ENCODE results near the gene TMEM175. TPM values are rescaled to one million over a fixed set of nuclear protein-coding genes. Genes with fewer than 3 reads are reported as not detected.

The TMEM175 gene
- total RNA-seq, 2 experiments from 2014 or later: 51.3 to 57.7 TPM

GRCh38 chr4:949656-950055, 17.4 kb downstream of the TMEM175 start:
- H3K36me3 Mint-ChIP-seq (ENCODE audit: low read depth): peaks cover 21% of the 10 kb centered on the region
- H3K4me1 Mint-ChIP-seq (ENCODE audit: low read depth): no peaks in the 10 kb centered on the region
- peaks cover 5% of the 10 kb centered on the region for H3K4me1 ChIP-seq (ENCODE audit: insufficient read depth, low read length)
- no peak for TF ChIP-seq CTCF (IDR thresholded peaks at IDR 0.05)
- no peaks in the 10 kb centered on the region for H3K9me3 ChIP-seq (ENCODE audit: control insufficient read depth in 1 of 2, insufficient read depth in 1 of 2, low read length in 2 of 2)
- no peaks in the 10 kb centered on the region for H3K27me3 ChIP-seq (ENCODE audit: control insufficient read depth in 1 of 2, insufficient read depth in 2 of 2, low read length in 2 of 2)
- H3K27ac ChIP-seq (ENCODE audit: low read depth in 1 of 2, low read length in 2 of 2): no peak overlapping the region
- no peaks in the 10 kb centered on the region for H3K27me3 Mint-ChIP-seq
- H3K4me3 Mint-ChIP-seq: no peak overlapping the region
- ATAC-seq (ENCODE audit: poor library complexity) (no peak), DNase-seq (no peak)
- intact Hi-C loops (cut with DNase I, micrococcal nuclease): no loop called here
- no peak overlapping the region for H3K27ac Mint-ChIP-seq
- ChIA-PET POLR2A (no interaction called here), CTCF (no interaction called here)
- peaks cover 5% of the 10 kb centered on the region for H3K36me3 ChIP-seq (ENCODE audit: insufficient read depth, low read length)
- no peak overlapping the region for H3K4me3 ChIP-seq (ENCODE audit: low read length)
- H3K9me3 Mint-ChIP-seq: no peaks in the 10 kb centered on the region

DNA sequence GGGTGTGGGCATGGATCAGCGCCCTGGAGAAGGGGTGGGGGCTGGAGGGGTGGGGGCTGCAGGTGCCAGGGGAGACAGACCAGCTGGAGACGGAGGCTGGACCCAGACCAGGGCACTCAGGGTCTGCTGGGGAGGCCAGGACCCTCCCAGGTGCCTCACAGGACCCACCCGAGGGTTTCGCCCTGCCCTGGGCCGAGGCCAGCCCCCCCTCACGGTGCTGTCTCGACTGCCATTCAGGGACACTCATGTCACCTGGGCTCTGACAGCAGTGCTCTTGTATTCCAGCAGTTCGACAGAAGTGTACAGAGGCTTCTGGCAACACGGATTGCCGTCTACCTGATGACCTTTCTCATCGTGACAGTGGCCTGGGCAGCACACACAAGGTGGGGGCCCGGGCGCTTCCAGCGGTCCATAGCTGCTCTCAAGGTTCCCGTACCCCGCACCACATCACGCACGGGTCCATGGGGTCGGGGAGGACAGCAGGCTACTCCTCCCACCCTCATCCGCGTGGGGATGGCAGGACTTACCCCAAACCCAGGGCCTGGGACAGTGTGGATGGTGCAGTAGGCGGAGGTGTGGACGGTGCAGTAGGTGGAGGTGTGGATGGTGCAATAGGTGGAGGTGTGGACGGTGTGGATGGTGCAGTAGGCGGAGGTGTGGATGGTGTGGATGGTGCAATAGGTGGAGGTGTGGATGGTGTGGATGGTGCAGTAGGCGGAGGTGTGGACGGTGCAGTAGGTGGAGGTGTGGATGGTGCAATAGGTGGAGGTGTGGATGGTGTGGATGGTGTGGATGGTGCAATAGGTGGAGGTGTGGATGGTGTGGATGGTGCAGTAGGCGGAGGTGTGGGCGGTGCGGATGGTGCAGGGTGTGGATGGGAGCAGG, 18.1 kb downstream of the TMEM175 start:
- no peaks in the 10 kb centered on the region for H3K9me3 ChIP-seq (ENCODE audit: control insufficient read depth in 1 of 2, insufficient read depth in 1 of 2, low read length in 2 of 2)
- no peak overlapping the region for H3K4me3 Mint-ChIP-seq
- no peak for TF ChIP-seq CTCF (IDR thresholded peaks at IDR 0.05)
- H3K36me3 ChIP-seq (ENCODE audit: insufficient read depth, low read length): peaks cover 5% of the 10 kb centered on the region
- H3K4me1 ChIP-seq (ENCODE audit: insufficient read depth, low read length): peaks cover 5% of the 10 kb centered on the region
- H3K4me1 Mint-ChIP-seq (ENCODE audit: low read depth): no peaks in the 10 kb centered on the region
- intact Hi-C loops (cut with DNase I, micrococcal nuclease): no loop called here
- peaks cover 24% of the 10 kb centered on the region for H3K36me3 Mint-ChIP-seq (ENCODE audit: low read depth)
- no peak overlapping the region for H3K27ac ChIP-seq (ENCODE audit: low read depth in 1 of 2, low read length in 2 of 2)
- CTCF ChIA-PET: no interaction called here
- POLR2A ChIA-PET: no interaction called here
- DNase-seq (peak in 2 of 14 experiments; percentile 13 to 27), ATAC-seq (ENCODE audit: poor library complexity) (no peak)
- no peak overlapping the region for H3K4me3 ChIP-seq (ENCODE audit: low read length)
- H3K27ac Mint-ChIP-seq: no peak overlapping the region
- no peaks in the 10 kb centered on the region for H3K27me3 Mint-ChIP-seq
- H3K27me3 ChIP-seq (ENCODE audit: control insufficient read depth in 1 of 2, insufficient read depth in 2 of 2, low read length in 2 of 2): no peaks in the 10 kb centered on the region
- H3K9me3 Mint-ChIP-seq: no peaks in the 10 kb centered on the region

GRCh38 chr4:951186-951585, 18.9 kb downstream of the TMEM175 start:
- CTCF ChIA-PET: no interaction called here
- POLR2A ChIA-PET: no interaction called here
- no peak for DNase-seq
- Mint-ChIP-seq H3K4me1 (ENCODE audit: low read depth) (no peaks in the 10 kb centered on the region), H3K4me3 (no peak overlapping the region), H3K27me3 (no peaks in the 10 kb centered on the region), H3K36me3 (ENCODE audit: low read depth) (peaks cover 24% of the 10 kb centered on the region), H3K27ac (no peak overlapping the region), H3K9me3 (no peaks in the 10 kb centered on the region)
- no peak for TF ChIP-seq CTCF (IDR thresholded peaks at IDR 0.05)
- ATAC-seq (ENCODE audit: poor library complexity): no peak
- Histone ChIP-seq H3K27me3 (ENCODE audit: control insufficient read depth in 1 of 2, insufficient read depth in 2 of 2, low read length in 2 of 2) (no peaks in the 10 kb centered on the region), H3K36me3 (ENCODE audit: insufficient read depth, low read length) (peaks cover 5% of the 10 kb centered on the region), H3K4me1 (ENCODE audit: insufficient read depth, low read length) (peaks cover 5% of the 10 kb centered on the region), H3K4me3 (ENCODE audit: low read length) (no peak overlapping the region), H3K9me3 (ENCODE audit: control insufficient read depth in 1 of 2, insufficient read depth in 1 of 2, low read length in 2 of 2) (no peaks in the 10 kb centered on the region), H3K27ac (ENCODE audit: low read depth in 1 of 2, low read length in 2 of 2) (no peak overlapping the region)
- intact Hi-C loops (cut with DNase I, micrococcal nuclease): no loop called here

All from CD4-positive, alpha-beta T cell (primary cell).